Measurements from ENCODE around the gene KLHL22.
"Not testable (repeated sequence)": the region's sequence is repeated elsewhere in the genome, so short reads cannot be mapped to it uniquely, and the experiment has no call there.

The KLHL22 gene

GRCh38 chr22:20401376-20402014 lies 94.1 kb downstream of the KLHL22 start:
- H3K4me1 ChIP-seq (ENCODE audit: insufficient read depth, low read length), result no peaks in the 10 kb centered on the region
- no peaks in the 10 kb centered on the region for H3K36me3 ChIP-seq (ENCODE audit: insufficient read depth, low read length)
- no peak overlapping the region for H3K9ac ChIP-seq (ENCODE audit: low read depth, low read length)
- H3K9me3 ChIP-seq (ENCODE audit: control insufficient read depth, insufficient read depth, low read length), result no peaks in the 10 kb centered on the region

- Histone ChIP-seq H3K36me3 (ENCODE audit: insufficient read depth, low read length) (no peaks in the 10 kb centered on the region), H3K9ac (ENCODE audit: low read depth, low read length) (no peak overlapping the region), H3K9me3 (ENCODE audit: control insufficient read depth, insufficient read depth, low read length) (no peaks in the 10 kb centered on the region), H3K4me1 (ENCODE audit: insufficient read depth, low read length) (0 out of 2 replicates have a peak, but pooled peaks cover under 1% of the 10 kb centered on the region)
Observed at GRCh38 chr22:20400606-20401375, 94.8 kb downstream of the KLHL22 start.

GRCh38 chr22:20399866-20400605 lies 95.6 kb downstream of the KLHL22 start:
- H3K9me3 ChIP-seq (ENCODE audit: control insufficient read depth, insufficient read depth, low read length), result no peaks in the 10 kb centered on the region
- H3K4me1 ChIP-seq (ENCODE audit: insufficient read depth, low read length), result peaks cover 8% of the 10 kb centered on the region; the same call in 1 of the 2 replicates
- no peaks in the 10 kb centered on the region for H3K36me3 ChIP-seq (ENCODE audit: insufficient read depth, low read length)
- no peak overlapping the region for H3K9ac ChIP-seq (ENCODE audit: low read depth, low read length)

- no peaks in the 10 kb centered on the region for H3K36me3 ChIP-seq (ENCODE audit: insufficient read depth, low read length)
- no peaks in the 10 kb centered on the region for H3K9me3 ChIP-seq (ENCODE audit: control insufficient read depth, insufficient read depth, low read length)
- no peak overlapping the region for H3K9ac ChIP-seq (ENCODE audit: low read depth, low read length)
- H3K4me1 ChIP-seq (ENCODE audit: insufficient read depth, low read length), result peaks cover 9% of the 10 kb centered on the region; the same call in 1 of the 2 replicates
Observed at GRCh38 chr22:20398420-20398819, 97.2 kb downstream of the KLHL22 start.

- Histone ChIP-seq H3K4me1 (ENCODE audit: insufficient read depth, low read length) (peaks cover 9% of the 10 kb centered on the region; the same call in 1 of the 2 replicates), H3K36me3 (ENCODE audit: insufficient read depth, low read length) (no peaks in the 10 kb centered on the region), H3K9me3 (ENCODE audit: control insufficient read depth, insufficient read depth, low read length) (no peaks in the 10 kb centered on the region), H3K9ac (ENCODE audit: low read depth, low read length) (no peak overlapping the region)
Observed at GRCh38 chr22:20397498-20397897, 98.1 kb downstream of the KLHL22 start.

GRCh38 chr22:20396639-20397038 lies 99.0 kb downstream of the KLHL22 start:
- Histone ChIP-seq H3K9ac (ENCODE audit: low read depth, low read length) (no peak overlapping the region), H3K9me3 (ENCODE audit: control insufficient read depth, insufficient read depth, low read length) (no peaks in the 10 kb centered on the region), H3K36me3 (ENCODE audit: insufficient read depth, low read length) (no peaks in the 10 kb centered on the region), H3K4me1 (ENCODE audit: insufficient read depth, low read length) (peaks cover 9% of the 10 kb centered on the region; the same call in 1 of the 2 replicates)

GRCh38 chr22:20395907-20396287 lies 99.7 kb downstream of the KLHL22 start:
- H3K36me3 ChIP-seq (ENCODE audit: insufficient read depth, low read length), result no peaks in the 10 kb centered on the region
- H3K4me1 ChIP-seq (ENCODE audit: insufficient read depth, low read length), result peaks cover 9% of the 10 kb centered on the region; the same call in 1 of the 2 replicates
- H3K9ac ChIP-seq (ENCODE audit: low read depth, low read length), result no peak overlapping the region
- no peaks in the 10 kb centered on the region for H3K9me3 ChIP-seq (ENCODE audit: control insufficient read depth, insufficient read depth, low read length)

- Histone ChIP-seq H3K9ac (ENCODE audit: low read depth, low read length) (peak overlapping the region; percentile 79; the same call in 1 of the 2 replicates), H3K4me1 (ENCODE audit: insufficient read depth, low read length) (peaks cover 9% of the 10 kb centered on the region; the same call in 1 of the 2 replicates), H3K36me3 (ENCODE audit: insufficient read depth, low read length) (no peaks in the 10 kb centered on the region), H3K9me3 (ENCODE audit: control insufficient read depth, insufficient read depth, low read length) (no peaks in the 10 kb centered on the region)
Observed at GRCh38 chr22:20395181-20395906, 100.3 kb downstream of the KLHL22 start.

- H3K36me3 ChIP-seq (ENCODE audit: insufficient read depth, low read length), result no peaks in the 10 kb centered on the region
- H3K9me3 ChIP-seq (ENCODE audit: control insufficient read depth, insufficient read depth, low read length), result no peaks in the 10 kb centered on the region; the same call in 1 of the 2 replicates
- peaks cover 9% of the 10 kb centered on the region; the same call in 1 of the 2 replicates for H3K4me1 ChIP-seq (ENCODE audit: insufficient read depth, low read length)
- H3K9ac ChIP-seq (ENCODE audit: low read depth, low read length), result peak within 1 kb of the TSS; percentile 79
Observed at GRCh38 chr22:20393705-20394476, 101.7 kb downstream of the KLHL22 start, which contains the start of gene ZNF74. TSS of gene ZNF74 (plus strand) at chr22:20394151. CDS start at chr22:20394629, 478 bp downstream.

- peak overlapping the region; percentile 79; the same call in 1 of the 2 replicates for H3K9ac ChIP-seq (ENCODE audit: low read depth, low read length)
- no peaks in the 10 kb centered on the region for H3K36me3 ChIP-seq (ENCODE audit: insufficient read depth, low read length)
- no peaks in the 10 kb centered on the region; the same call in 1 of the 2 replicates for H3K9me3 ChIP-seq (ENCODE audit: control insufficient read depth, insufficient read depth, low read length)
- H3K4me1 ChIP-seq (ENCODE audit: insufficient read depth, low read length), result peaks cover 9% of the 10 kb centered on the region; the same call in 1 of the 2 replicates
Observed at GRCh38 chr22:20392983-20393704, 102.5 kb downstream of the KLHL22 start.

GRCh38 chr22:20392365-20392881 lies 103.2 kb downstream of the KLHL22 start:
- H3K9ac ChIP-seq (ENCODE audit: low read depth, low read length); H3K4me1 ChIP-seq (ENCODE audit: insufficient read depth, low read length); H3K36me3 ChIP-seq (ENCODE audit: insufficient read depth, low read length); H3K9me3 ChIP-seq (ENCODE audit: control insufficient read depth, insufficient read depth, low read length): not testable (repeated sequence)
